ENCODE results near the gene TRMT2B.
"Not testable (repeated sequence)": the region's sequence is repeated elsewhere in the genome, so short reads cannot be mapped to it uniquely, and the experiment has no call there.

The TRMT2B gene

GRCh38 chrX:100984818-100985217 is 67.1 kb downstream of the TRMT2B start:
- POLR2A ChIA-PET, result no interaction called here
- no peak for DNase-seq (ENCODE audit: extremely low spot score)
- CTCF ChIA-PET, result no interaction called here
- TF ChIP-seq LEF1 (IDR thresholded peaks at IDR 0.05; ENCODE audit: borderline replicate concordance), result no peak
- TF ChIP-seq PKNOX1 (IDR thresholded peaks at IDR 0.05), result no peak
- TF ChIP-seq CTBP1 (IDR thresholded peaks at IDR 0.05; ENCODE audit: borderline replicate concordance), result no peak
- no peak for TF ChIP-seq TARDBP (IDR thresholded peaks at IDR 0.05)
- no peak for TF ChIP-seq NFRKB (IDR thresholded peaks at IDR 0.05)
- no peak for TF ChIP-seq ZNF384 (IDR thresholded peaks at IDR 0.05)
- no peak for TF ChIP-seq SUZ12 (IDR thresholded peaks at IDR 0.05)
- TF ChIP-seq FOXA1 (IDR thresholded peaks at IDR 0.05), result no peak
- no peak for TF ChIP-seq ELF4 (IDR thresholded peaks at IDR 0.05)
- TF ChIP-seq FOXK2 (IDR thresholded peaks at IDR 0.05), result no peak
- TF ChIP-seq L3MBTL2 (conservative IDR thresholded peaks at IDR 0.05), result no peak
- no peak for TF ChIP-seq HDGF (IDR thresholded peaks at IDR 0.05; ENCODE audit: borderline replicate concordance)
- no peak for TF ChIP-seq ARNT (IDR thresholded peaks at IDR 0.05)
- TF ChIP-seq SP1 (IDR thresholded peaks at IDR 0.05), result no peak

DNA sequence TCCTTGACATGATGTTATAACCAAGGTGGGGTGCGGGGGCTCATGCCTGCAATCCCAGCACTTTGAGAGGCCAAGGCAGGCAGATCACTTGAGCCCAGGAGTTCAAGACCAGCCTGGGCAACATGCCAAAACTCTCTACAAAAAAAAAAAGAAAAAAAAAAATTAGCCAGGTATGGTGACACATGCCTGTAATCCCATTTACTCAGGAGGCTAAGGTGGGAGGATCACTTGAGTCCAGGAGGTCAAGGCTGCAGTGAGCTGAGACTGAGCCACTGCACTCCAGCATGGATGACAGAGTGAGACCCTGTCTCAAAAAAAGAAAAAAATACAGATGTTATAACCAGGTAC is 70.4 kb downstream of the TRMT2B start:
- CTCF ChIA-PET, POLR2A ChIA-PET: not testable (repeated sequence)

DNA sequence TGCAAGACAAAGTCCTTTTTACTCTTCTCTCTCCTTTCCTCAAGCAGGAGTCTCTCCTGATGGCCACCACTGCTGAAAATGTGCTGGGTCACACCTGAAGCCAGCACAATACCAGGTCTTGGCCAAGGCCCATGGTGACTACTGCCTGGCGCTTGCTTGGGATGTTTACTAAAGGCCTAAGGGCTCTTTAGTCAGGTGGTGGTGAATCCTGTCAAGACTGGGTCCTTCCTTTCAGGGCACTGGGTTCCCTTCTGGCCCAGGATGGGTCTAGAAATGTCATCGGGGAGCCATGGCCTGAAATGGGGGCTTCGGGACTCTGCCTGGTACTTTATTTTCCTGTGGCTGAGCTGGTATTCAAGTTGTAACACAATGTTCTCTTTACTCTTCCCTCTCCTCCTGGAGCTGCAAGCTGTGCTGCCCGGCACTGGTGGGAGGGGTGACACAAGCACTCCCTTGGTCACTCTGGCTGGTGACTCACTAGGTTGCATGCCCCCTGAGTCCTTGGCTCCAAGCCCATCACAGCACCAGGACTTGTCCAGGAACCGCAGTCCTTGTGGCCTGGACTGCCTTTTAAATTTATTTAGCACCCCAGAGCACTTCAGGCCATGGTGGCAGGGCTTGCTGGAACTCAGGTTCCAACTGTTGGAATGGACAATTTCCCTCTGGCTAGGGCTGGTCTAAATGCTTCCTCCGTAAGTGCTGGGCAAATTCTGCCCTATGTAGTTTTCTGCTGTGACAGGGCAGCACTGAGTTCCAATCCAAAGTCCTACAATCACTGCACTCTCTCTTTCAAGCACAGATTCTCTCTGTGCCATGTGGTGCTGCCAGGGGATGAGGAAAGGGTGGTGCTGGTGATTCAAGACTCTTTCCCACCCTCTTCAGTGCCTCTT is 71.1 kb downstream of the TRMT2B start:
- no peak for DNase-seq (ENCODE audit: extremely low spot score)
- ChIA-PET CTCF (no interaction called here), POLR2A (no interaction called here)
- no peak for TF ChIP-seq FOXK2 (IDR thresholded peaks at IDR 0.05)
- TF ChIP-seq SUZ12 (IDR thresholded peaks at IDR 0.05), result no peak
- TF ChIP-seq PKNOX1 (IDR thresholded peaks at IDR 0.05), result no peak
- TF ChIP-seq L3MBTL2 (conservative IDR thresholded peaks at IDR 0.05), result no peak
- no peak for TF ChIP-seq NFRKB (IDR thresholded peaks at IDR 0.05)
- TF ChIP-seq CTBP1 (IDR thresholded peaks at IDR 0.05; ENCODE audit: borderline replicate concordance), result no peak
- TF ChIP-seq HDGF (IDR thresholded peaks at IDR 0.05; ENCODE audit: borderline replicate concordance), result no peak
- no peak for TF ChIP-seq ARNT (IDR thresholded peaks at IDR 0.05)
- TF ChIP-seq LEF1 (IDR thresholded peaks at IDR 0.05; ENCODE audit: borderline replicate concordance), result no peak
- TF ChIP-seq TARDBP (IDR thresholded peaks at IDR 0.05), result no peak

More for the DNA sequence above, 70.4 kb downstream of the TRMT2B start:
- not testable (repeated sequence) for DNase-seq (ENCODE audit: extremely low spot score)

DNA sequence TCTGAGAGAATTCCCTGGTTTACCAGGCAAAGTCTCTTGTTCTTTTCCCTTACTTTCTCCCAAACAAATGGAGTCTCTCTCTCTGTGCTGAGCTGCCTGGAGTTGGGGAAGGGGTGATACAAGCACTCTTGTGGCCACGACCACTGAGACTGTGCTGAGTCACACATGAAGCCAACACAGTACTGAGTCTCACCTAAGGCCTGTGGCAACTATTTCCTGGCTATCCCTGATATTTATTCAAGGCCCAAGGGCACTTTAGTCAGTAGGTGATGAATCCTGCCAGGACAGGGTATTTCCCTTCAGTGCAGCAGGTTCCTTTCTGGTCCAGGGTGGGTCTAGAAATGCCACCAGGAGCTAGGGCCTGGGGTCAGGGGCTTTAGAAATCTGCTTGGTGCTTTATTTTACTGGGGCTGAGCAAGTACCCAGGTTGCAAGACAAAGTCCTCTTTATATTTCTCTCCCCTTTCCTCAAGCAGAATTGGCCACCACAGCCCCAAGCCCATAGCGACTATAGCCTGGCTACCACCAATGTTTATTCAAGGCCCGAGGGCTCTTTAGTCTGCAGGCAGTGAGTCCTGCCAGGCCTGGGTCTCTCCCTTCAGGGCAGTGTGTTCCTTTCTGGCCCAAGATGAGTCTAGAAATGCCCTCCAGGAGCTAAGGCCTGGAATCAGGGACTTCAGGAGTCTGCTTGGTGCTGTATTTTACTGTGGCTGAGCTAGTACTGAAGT is 71.9 kb downstream of the TRMT2B start:
- POLR2A ChIA-PET, result no interaction called here
- no peak for DNase-seq (ENCODE audit: extremely low spot score)

GRCh38 chrX:100976211-100976610 is 75.7 kb downstream of the TRMT2B start:
- ChIA-PET CTCF (no interaction called here), POLR2A (no interaction called here)
- no peak for DNase-seq (ENCODE audit: extremely low spot score)
- TF ChIP-seq BHLHE40 (IDR thresholded peaks at IDR 0.05; ENCODE audit: borderline replicate concordance) (no peak), TARDBP (IDR thresholded peaks at IDR 0.05) (no peak), NFRKB (IDR thresholded peaks at IDR 0.05) (no peak), ZNF384 (IDR thresholded peaks at IDR 0.05) (no peak), LEF1 (IDR thresholded peaks at IDR 0.05; ENCODE audit: borderline replicate concordance) (no peak), SUZ12 (IDR thresholded peaks at IDR 0.05) (no peak), PKNOX1 (IDR thresholded peaks at IDR 0.05) (no peak), L3MBTL2 (conservative IDR thresholded peaks at IDR 0.05) (no peak), CTBP1 (IDR thresholded peaks at IDR 0.05; ENCODE audit: borderline replicate concordance) (no peak), FOXA1 (IDR thresholded peaks at IDR 0.05) (no peak), HDGF (IDR thresholded peaks at IDR 0.05; ENCODE audit: borderline replicate concordance) (no peak), SP1 (IDR thresholded peaks at IDR 0.05) (no peak), FOXK2 (IDR thresholded peaks at IDR 0.05) (no peak), FOXM1 (IDR thresholded peaks at IDR 0.05; ENCODE audit: borderline replicate concordance) (no peak), ELF4 (IDR thresholded peaks at IDR 0.05) (no peak), ARNT (IDR thresholded peaks at IDR 0.05) (no peak)

More for the DNA sequence above, 71.9 kb downstream of the TRMT2B start:
- CTCF ChIA-PET, result no interaction called here
- no peak for TF ChIP-seq FOXM1 (IDR thresholded peaks at IDR 0.05; ENCODE audit: borderline replicate concordance)
- no peak for TF ChIP-seq CTBP1 (IDR thresholded peaks at IDR 0.05; ENCODE audit: borderline replicate concordance)
- TF ChIP-seq BHLHE40 (IDR thresholded peaks at IDR 0.05; ENCODE audit: borderline replicate concordance), result no peak
- no peak for TF ChIP-seq L3MBTL2 (conservative IDR thresholded peaks at IDR 0.05)
- TF ChIP-seq SUZ12 (IDR thresholded peaks at IDR 0.05), result no peak
- no peak for TF ChIP-seq LEF1 (IDR thresholded peaks at IDR 0.05; ENCODE audit: borderline replicate concordance)
- TF ChIP-seq NFRKB (IDR thresholded peaks at IDR 0.05), result no peak

- POLR2A ChIA-PET, result no interaction called here
- DNase-seq (ENCODE audit: extremely low spot score), result no peak
- CTCF ChIA-PET, result no interaction called here
- no peak for TF ChIP-seq FOXK2 (IDR thresholded peaks at IDR 0.05)
- TF ChIP-seq FOXM1 (IDR thresholded peaks at IDR 0.05; ENCODE audit: borderline replicate concordance), result no peak
- no peak for TF ChIP-seq ELF4 (IDR thresholded peaks at IDR 0.05)
- no peak for TF ChIP-seq FOXA1 (IDR thresholded peaks at IDR 0.05)
- TF ChIP-seq L3MBTL2 (conservative IDR thresholded peaks at IDR 0.05), result no peak
- no peak for TF ChIP-seq HDGF (IDR thresholded peaks at IDR 0.05; ENCODE audit: borderline replicate concordance)
- TF ChIP-seq BHLHE40 (IDR thresholded peaks at IDR 0.05; ENCODE audit: borderline replicate concordance), result no peak
- no peak for TF ChIP-seq ZNF384 (IDR thresholded peaks at IDR 0.05)
- no peak for TF ChIP-seq SP1 (IDR thresholded peaks at IDR 0.05)
- no peak for TF ChIP-seq SUZ12 (IDR thresholded peaks at IDR 0.05)
- no peak for TF ChIP-seq TARDBP (IDR thresholded peaks at IDR 0.05)
- no peak for TF ChIP-seq LEF1 (IDR thresholded peaks at IDR 0.05; ENCODE audit: borderline replicate concordance)
- TF ChIP-seq NFRKB (IDR thresholded peaks at IDR 0.05), result no peak
- no peak for TF ChIP-seq ARNT (IDR thresholded peaks at IDR 0.05)
Measured at GRCh38 chrX:100975212-100975611, 76.7 kb downstream of the TRMT2B start.
